Sigmoid colon (tissue), 7 donors: ENCODE measurements around the gene IKZF2. TPM values are rescaled to one million over a fixed set of nuclear protein-coding genes. Genes with fewer than 3 reads are reported as not detected.

ENCODE experiments used
- DNase-seq: peaks from one replicate; pipeline ENCODE4 v3.0.0-alpha.2; 2019
- H3K27ac ChIP-seq, 4 donors: fragments of 200-600 bp; sonication (generic); one replicate each; pipeline ENCODE4 v1.5.1; 2016 to 2019; ENCODE audit warnings: mild to moderate bottlenecking in 1 of 4
- H3K27me3 ChIP-seq, 3 donors: fragments of 200-600 bp; sonication (generic); one replicate each; pipeline ENCODE4 v1.5.1; 2019; ENCODE audit warnings: mild to moderate bottlenecking in 1 of 3
- H3K36me3 ChIP-seq, 4 donors: fragments of 200-600 bp; sonication (generic); one replicate each; pipeline ENCODE4 v1.5.1; 2016 to 2019
- H3K4me1 ChIP-seq, 4 donors: fragments of 200-600 bp; sonication (generic); one replicate each; pipeline ENCODE4 v1.5.1; 2017 to 2019
- H3K4me3 ChIP-seq, 4 donors: fragments of 200-600 bp; sonication (generic); one replicate each; pipeline ENCODE4 v1.5.1; 2017 to 2019; ENCODE audit warnings: mild to moderate bottlenecking in 2 of 4, moderate library complexity in 1 of 4
- H3K9me3 ChIP-seq, 4 donors: fragments of 200-600 bp in 3 of 4; sonication (generic) in 3 of 4; one replicate each; pipeline versions ENCODE4 v1.5.1 to v1.6.1; 2013 to 2019
- CTCF ChIP-seq, 4 experiments: fragments of 450-650 bp in 3 of 4; fragments of 200-600 bp in 1 of 4; IDR thresholded peaks; one replicate each; pipeline ENCODE4 v1.5.1; 2016 to 2019; ENCODE audit warnings: antibody characterized with exemption in 4 of 4, mild to moderate bottlenecking in 3 of 4, moderate library complexity in 2 of 4
- EP300 ChIP-seq, 4 donors: sonication (generic); formaldehyde crosslinking; IDR thresholded peaks; one replicate each; pipeline ENCODE4 v1.6.1; 2017; ENCODE audit warnings: antibody characterized with exemption in 4 of 4
- POLR2A ChIP-seq, 2 donors: fragments of 450-650 bp; IDR thresholded peaks; one replicate each; pipeline ENCODE4 v1.6.1; 2016; ENCODE audit warnings: antibody characterized with exemption in 2 of 2, mild to moderate bottlenecking in 2 of 2, moderate library complexity in 2 of 2
- POLR2AphosphoS5 ChIP-seq, 4 donors: sonication (generic); formaldehyde crosslinking; IDR thresholded peaks; one replicate each; pipeline ENCODE4 v1.6.1; 2017; ENCODE audit warnings: antibody characterized with exemption in 4 of 4
- WGBS, 2 donors: extraction: QIAGEN DNeasy Blood & Tissue Kit; methylation state at CpG; one replicate each; pipeline ENCODE4 v1.1.7; 2013; 5-methylcytosine and 5-hydroxymethylcytosine counted together
- intact Hi-C: fragments of 100-400 bp; cut with DNase I; formaldehyde crosslinking; loops from one replicate; pipeline ENCODE4 v1.15.1; 2023
- polyA plus RNA-seq, 3 donors: library from polyadenylated mRNA; stranded (reverse); fragments of 200-250 nt; gene quantifications; one replicate each; pipeline ENCODE4 v1.2.3, GENCODE V29; 2013
- total RNA-seq, 4 donors: library from RNA; depleted of rRNA; stranded (reverse); fragments of >200 nt; gene quantifications; one replicate each; pipeline ENCODE4 v1.1.0, GENCODE V29; 2016
- donor health status: healthy with polysubstance abuse.
- donor health status: Bipolar disorder and iron deficiency.
- donor health status: healthy.

IKZF2 gene
- total and polyA plus RNA-seq, 7 donors = under 0.01 to 14.9 (median 5.5) TPM

DNA sequence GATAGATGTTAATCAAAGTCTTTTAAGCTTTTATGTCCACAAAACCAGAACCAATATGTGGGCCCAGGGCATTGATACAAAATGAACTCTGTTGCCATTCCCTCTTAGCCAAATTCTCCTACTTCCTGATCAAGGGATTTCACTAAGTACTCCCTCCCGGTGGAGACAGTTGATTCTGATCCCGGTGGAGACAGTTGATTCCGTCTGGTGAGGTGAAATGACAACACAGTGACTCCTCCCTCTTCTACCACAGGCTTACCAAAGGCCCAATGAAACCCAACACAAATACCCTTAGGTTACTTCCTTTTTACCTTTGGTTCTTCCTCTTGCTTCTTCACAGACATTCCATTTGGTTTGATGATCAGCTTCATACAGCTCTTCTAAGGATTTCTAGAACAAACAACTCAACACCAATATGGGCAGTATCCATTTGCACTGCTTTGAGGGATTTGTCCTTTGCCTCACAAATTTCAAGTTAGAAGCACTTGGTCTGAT, 153.8 kb downstream of the IKZF2 start:
- Histone ChIP-seq H3K36me3 (no peaks in the 10 kb centered on the region), H3K4me1 (peaks cover 0 to 23% (median 10%) of the 10 kb centered on the region in 4 donors), H3K9me3 (no peaks in the 10 kb centered on the region), H3K4me3 (no peak overlapping the region), H3K27me3 (no peaks in the 10 kb centered on the region), H3K27ac (no peak overlapping the region)
- intact Hi-C loops = no loop called here
- TF ChIP-seq POLR2AphosphoS5 (IDR thresholded peaks at IDR 0.05) (no peak), CTCF (IDR thresholded peaks at IDR 0.05) (no peak), POLR2A (IDR thresholded peaks at IDR 0.05) (no peak), EP300 (IDR thresholded peaks at IDR 0.05) (no peak)
- no peak for DNase-seq
- 85 to 90% methylated on average over 3 of the region's 3 CpGs for WGBS, 2 donors

DNA sequence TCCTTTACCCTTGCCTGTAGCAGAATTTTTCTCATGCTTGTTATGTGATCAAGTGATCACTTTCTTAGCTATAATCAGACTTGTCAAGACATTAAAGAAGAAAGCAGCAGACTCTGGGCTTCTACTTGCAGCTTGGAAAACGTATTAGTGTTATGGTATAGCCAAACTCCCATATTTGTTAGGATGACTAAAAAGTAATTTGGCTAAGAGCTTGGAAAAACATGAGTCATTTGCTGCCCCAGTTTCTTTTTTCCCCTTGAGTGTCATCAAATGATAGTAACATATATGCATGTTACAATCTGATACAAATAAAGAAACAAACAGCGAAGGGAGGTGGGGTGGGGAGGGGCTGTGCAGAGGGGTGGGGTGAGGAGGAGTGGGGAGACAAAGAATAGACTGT, 155.5 kb downstream of the IKZF2 start:
- no peak overlapping the region for H3K27ac ChIP-seq
- intact Hi-C loops = no loop called here
- no peaks in the 10 kb centered on the region for H3K9me3 ChIP-seq
- DNase-seq = no peak
- H3K36me3 ChIP-seq = no peaks in the 10 kb centered on the region
- peaks cover 0 to 7% (median 4%) of the 10 kb centered on the region in 4 donors for H3K4me1 ChIP-seq
- TF ChIP-seq CTCF (IDR thresholded peaks at IDR 0.05) = no peak
- no peak for TF ChIP-seq EP300 (IDR thresholded peaks at IDR 0.05)
- TF ChIP-seq POLR2A (IDR thresholded peaks at IDR 0.05) = no peak
- no peak for TF ChIP-seq POLR2AphosphoS5 (IDR thresholded peaks at IDR 0.05)
- 83 to 87% methylated on average over 2 of the region's 2 CpGs for WGBS, 2 donors
- no peaks in the 10 kb centered on the region for H3K27me3 ChIP-seq
- H3K4me3 ChIP-seq = no peak overlapping the region

DNA sequence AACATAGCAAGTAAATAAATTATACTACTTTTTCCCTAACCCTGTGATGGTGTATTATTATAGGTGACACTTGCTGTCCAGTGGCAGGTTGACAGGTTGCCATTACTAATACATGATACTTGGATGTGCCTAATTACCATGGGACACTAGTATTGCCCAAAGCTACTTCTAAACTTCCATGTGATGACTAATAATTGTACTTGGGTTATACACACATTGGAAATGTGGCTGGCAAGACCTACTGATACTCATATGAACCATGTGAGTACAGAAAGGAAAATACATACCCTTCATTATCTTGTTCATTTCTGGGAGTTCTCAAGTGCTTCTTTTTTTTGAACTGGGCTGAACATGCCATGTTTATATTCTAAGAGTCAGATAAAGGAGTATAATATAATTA, 156.4 kb downstream of the IKZF2 start:
- Histone ChIP-seq H3K9me3 (no peaks in the 10 kb centered on the region), H3K4me1 (no peaks in the 10 kb centered on the region), H3K36me3 (no peaks in the 10 kb centered on the region), H3K27ac (no peak overlapping the region), H3K4me3 (no peak overlapping the region), H3K27me3 (no peaks in the 10 kb centered on the region)
- TF ChIP-seq CTCF (IDR thresholded peaks at IDR 0.05) (no peak), EP300 (IDR thresholded peaks at IDR 0.05) (no peak), POLR2A (IDR thresholded peaks at IDR 0.05) (no peak), POLR2AphosphoS5 (IDR thresholded peaks at IDR 0.05) (no peak)
- DNase-seq = no peak
- intact Hi-C loops = no loop called here

DNA sequence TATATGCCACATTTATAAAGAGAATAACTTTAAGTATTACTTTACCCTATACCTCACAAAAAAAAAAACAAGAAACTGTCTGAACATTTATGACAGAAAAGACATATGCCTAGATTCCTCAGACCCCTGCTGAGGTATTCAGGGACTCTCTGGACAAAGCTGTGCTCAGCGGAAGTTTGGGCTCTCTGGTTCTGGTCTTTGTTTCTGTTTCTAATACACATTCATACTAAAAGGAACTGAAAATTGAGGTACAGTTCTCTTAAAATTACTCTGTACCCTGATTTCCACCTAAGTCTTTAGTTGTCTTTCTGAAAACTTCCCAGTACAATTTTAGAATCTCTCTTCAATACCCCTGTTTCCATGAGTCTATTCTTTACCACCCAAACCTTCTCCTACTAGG, 160.3 kb downstream of the IKZF2 start:
- TF ChIP-seq EP300 (IDR thresholded peaks at IDR 0.05) = no peak
- Histone ChIP-seq H3K36me3 (no peaks in the 10 kb centered on the region), H3K27ac (no peak overlapping the region), H3K27me3 (no peaks in the 10 kb centered on the region), H3K9me3 (no peaks in the 10 kb centered on the region), H3K4me3 (no peak overlapping the region), H3K4me1 (no peaks in the 10 kb centered on the region)
- WGBS, 2 donors = 94 to 98% methylated on average over 1 of the region's 1 CpG
- intact Hi-C loops = no loop called here
- DNase-seq = no peak

DNA sequence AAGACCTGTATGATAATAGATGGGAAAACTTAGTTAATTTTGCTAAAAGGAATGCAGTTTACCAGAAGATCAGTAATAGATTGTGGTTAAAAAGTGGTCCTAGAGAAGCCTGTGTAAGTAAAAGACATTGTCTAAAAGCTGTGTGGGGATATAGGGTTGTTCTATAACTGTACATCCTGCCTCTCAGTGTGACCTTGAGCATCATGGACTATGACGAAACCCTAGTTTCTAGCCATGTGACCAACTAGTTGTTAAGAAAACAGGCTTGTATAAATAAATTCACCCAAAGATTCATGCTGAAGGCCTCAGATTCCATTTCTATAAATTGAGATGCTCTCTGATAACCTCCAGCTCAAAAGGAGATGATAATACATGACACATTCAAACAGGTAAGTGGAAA, 160.7 kb downstream of the IKZF2 start:
- no peak for TF ChIP-seq POLR2AphosphoS5 (IDR thresholded peaks at IDR 0.05)
- TF ChIP-seq EP300 (IDR thresholded peaks at IDR 0.05) = no peak
- TF ChIP-seq POLR2A (IDR thresholded peaks at IDR 0.05) = no peak
- no peak for TF ChIP-seq CTCF (IDR thresholded peaks at IDR 0.05)
- WGBS, 2 donors = 81 to 90% methylated on average over 1 of the region's 1 CpG
- DNase-seq = no peak

More for the DNA sequence above, 160.7 kb downstream of the IKZF2 start:
- Histone ChIP-seq H3K4me3 (no peak overlapping the region), H3K4me1 (no peaks in the 10 kb centered on the region), H3K9me3 (no peaks in the 10 kb centered on the region), H3K27me3 (no peaks in the 10 kb centered on the region), H3K27ac (no peak overlapping the region), H3K36me3 (no peaks in the 10 kb centered on the region)
- intact Hi-C loops = no loop called here
